DND-41 (cell line): ENCODE measurements around the gene NKAPL.

Experiments used
- EZH2 ChIP-seq: IDR thresholded peaks from 3 replicates; pipeline ENCODE4 v1.6.1; 2012; ENCODE audit warnings: borderline replicate concordance, low read depth, mild to moderate bottlenecking, moderate library complexity, low read length, inconsistent platforms; ENCODE audit not compliant: severe bottlenecking
- TF ChIP-seq, protein P1 (sequence below): IDR thresholded peaks from 2 replicates; pipeline ENCODE4 v1.5.1; 2012; ENCODE audit warnings: borderline replicate concordance, low read length, moderate library complexity, mild to moderate bottlenecking; ENCODE audit not compliant: poor library complexity, severe bottlenecking; ENCODE audit errors: extremely low read depth

DNA sequence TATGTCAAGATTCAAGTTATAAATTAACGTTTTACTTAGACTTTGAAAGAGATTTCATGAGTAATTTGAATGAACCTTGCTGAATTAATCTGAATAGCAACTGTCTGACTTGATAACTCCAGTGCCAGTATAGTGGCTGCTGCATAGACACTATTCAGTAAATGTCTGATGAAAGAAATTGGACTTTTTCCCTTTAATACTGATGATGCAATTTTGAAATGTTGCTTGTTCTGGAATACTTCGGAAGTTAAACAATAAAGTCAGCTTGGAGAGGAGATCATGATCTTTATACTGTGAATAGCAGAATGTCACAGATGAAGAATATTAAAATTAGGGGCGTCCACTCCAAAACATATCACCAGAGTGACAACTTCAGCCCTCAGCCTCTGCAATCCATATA, 18.6 kb downstream of the NKAPL start:
- TF ChIP-seq, protein P1, sequence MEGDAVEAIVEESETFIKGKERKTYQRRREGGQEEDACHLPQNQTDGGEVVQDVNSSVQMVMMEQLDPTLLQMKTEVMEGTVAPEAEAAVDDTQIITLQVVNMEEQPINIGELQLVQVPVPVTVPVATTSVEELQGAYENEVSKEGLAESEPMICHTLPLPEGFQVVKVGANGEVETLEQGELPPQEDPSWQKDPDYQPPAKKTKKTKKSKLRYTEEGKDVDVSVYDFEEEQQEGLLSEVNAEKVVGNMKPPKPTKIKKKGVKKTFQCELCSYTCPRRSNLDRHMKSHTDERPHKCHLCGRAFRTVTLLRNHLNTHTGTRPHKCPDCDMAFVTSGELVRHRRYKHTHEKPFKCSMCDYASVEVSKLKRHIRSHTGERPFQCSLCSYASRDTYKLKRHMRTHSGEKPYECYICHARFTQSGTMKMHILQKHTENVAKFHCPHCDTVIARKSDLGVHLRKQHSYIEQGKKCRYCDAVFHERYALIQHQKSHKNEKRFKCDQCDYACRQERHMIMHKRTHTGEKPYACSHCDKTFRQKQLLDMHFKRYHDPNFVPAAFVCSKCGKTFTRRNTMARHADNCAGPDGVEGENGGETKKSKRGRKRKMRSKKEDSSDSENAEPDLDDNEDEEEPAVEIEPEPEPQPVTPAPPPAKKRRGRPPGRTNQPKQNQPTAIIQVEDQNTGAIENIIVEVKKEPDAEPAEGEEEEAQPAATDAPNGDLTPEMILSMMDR, result no peak
- no peak for TF ChIP-seq EZH2
